ENCODE measurements around the gene PKN2.

DNA sequence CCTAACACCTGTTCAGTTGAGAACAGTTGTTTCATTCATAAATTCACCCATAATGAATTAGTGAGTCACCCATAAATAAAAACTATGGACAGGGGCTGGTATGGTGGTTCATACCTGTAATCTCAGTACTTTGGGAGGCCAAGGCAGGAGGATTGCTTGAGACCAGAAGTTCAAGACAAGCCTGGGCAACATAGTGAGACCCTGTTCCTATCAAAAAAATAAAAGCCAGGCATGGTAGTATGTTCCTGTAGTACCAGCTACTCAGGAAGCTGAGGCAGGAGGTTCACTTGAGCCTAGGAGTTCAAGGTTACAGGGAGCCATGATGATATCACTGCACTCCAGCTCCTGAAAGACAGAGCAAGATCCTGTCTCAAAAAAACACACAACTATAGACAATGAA lies 128.3 kb downstream of the PKN2 start:
- no peak for TF ChIP-seq CTCF (IDR thresholded peaks at IDR 0.05; ENCODE audit: low read length)
- no peak for TF ChIP-seq EZH2 (optimal IDR thresholded peaks at IDR 0.05; ENCODE audit: low read depth, low read length)
